GM23248 (cell line): Measurements from ENCODE around the gene CACNA1I. TPM values are rescaled to one million over a fixed set of nuclear protein-coding genes. Genes with fewer than 3 reads are reported as not detected.

Source experiments
- DNase-seq: peaks from one replicate; pipeline ENCODE4 v3.0.0-alpha.2; 2015
- H2AFZ ChIP-seq: fragments of 200-600 bp; sonication (generic); 2 replicates; pipeline ENCODE4 v1.6.1; 2016; ENCODE audit warnings: antibody characterized with exemption
- H3F3A ChIP-seq: fragments of 200-600 bp; sonication (generic); 2 replicates; pipeline ENCODE4 v1.6.1; 2016; ENCODE audit warnings: mild to moderate bottlenecking, antibody characterized with exemption, mixed run types; ENCODE audit not compliant: insufficient read depth
- H3K27ac ChIP-seq: fragments of 200-600 bp; sonication (generic); 2 replicates; pipeline ENCODE4 v1.5.1; 2016; ENCODE audit warnings: mild to moderate bottlenecking
- H3K27me3 ChIP-seq: fragments of 200-600 bp; sonication (generic); replicated peaks from 2 replicates; pipeline ENCODE4 v1.6.1; 2016; ENCODE audit warnings: mild to moderate bottlenecking; ENCODE audit not compliant: insufficient read depth
- H3K36me3 ChIP-seq: fragments of 200-600 bp; sonication (generic); 2 replicates; pipeline ENCODE4 v1.6.1; 2016; ENCODE audit warnings: low read depth, mild to moderate bottlenecking
- H3K4me1 ChIP-seq: fragments of 200-600 bp; sonication (generic); 2 replicates; pipeline ENCODE4 v1.6.1; 2016; ENCODE audit warnings: mild to moderate bottlenecking; ENCODE audit not compliant: insufficient read depth
- H3K4me2 ChIP-seq: fragments of 200-600 bp; sonication (generic); one replicate; pipeline ENCODE4 v1.6.1; 2016; ENCODE audit warnings: mild to moderate bottlenecking; ENCODE audit not compliant: unreplicated experiment
- H3K4me3 ChIP-seq: fragments of 200-600 bp; sonication (generic); 2 replicates; pipeline ENCODE4 v1.5.1; 2016; ENCODE audit warnings: mild to moderate bottlenecking
- H3K79me2 ChIP-seq: fragments of 200-600 bp; sonication (generic); 2 replicates; pipeline ENCODE4 v1.6.1; 2016; ENCODE audit warnings: mild to moderate bottlenecking; ENCODE audit not compliant: insufficient read depth
- H3K9ac ChIP-seq: fragments of 200-600 bp; sonication (generic); 2 replicates; pipeline ENCODE4 v1.6.1; 2016; ENCODE audit warnings: mild to moderate bottlenecking
- H3K9me2 ChIP-seq: fragments of 200-600 bp; sonication (generic); 2 replicates; pipeline ENCODE4 v1.6.1; 2016; ENCODE audit warnings: mixed run types, mild to moderate bottlenecking, moderate library complexity; ENCODE audit not compliant: insufficient read depth
- H3K9me3 ChIP-seq: fragments of 200-600 bp; sonication (generic); one replicate; pipeline ENCODE4 v1.6.1; 2017; ENCODE audit warnings: low read depth
- H4K20me1 ChIP-seq: fragments of 200-600 bp; sonication (generic); 2 replicates; pipeline ENCODE4 v1.6.0; 2016; ENCODE audit not compliant: insufficient read depth
- EZH2 ChIP-seq: fragments of 200-600 bp; sonication (generic); IDR thresholded peaks from 2 replicates; pipeline ENCODE4 v1.6.1; 2018; ENCODE audit warnings: antibody characterized with exemption, mild to moderate bottlenecking; ENCODE audit not compliant: insufficient read depth, poor library complexity, severe bottlenecking
- EZH2phosphoT487 ChIP-seq: fragments of 200-600 bp; sonication (generic); IDR thresholded peaks from 2 replicates; pipeline ENCODE4 v1.6.1; 2018; ENCODE audit warnings: antibody characterized with exemption, moderate library complexity, mild to moderate bottlenecking, low read depth; ENCODE audit not compliant: insufficient read depth
- WGBS, 2 experiments: methylation state at CpG; one replicate each; pipeline ENCODE4 v1.1.6; 2015 to 2017; ENCODE audit warnings: low lambda C conversion rate in 2 of 2, low coverage in 1 of 2; ENCODE audit errors: missing lambda C conversion rate in 2 of 2; 5-methylcytosine and 5-hydroxymethylcytosine counted together
- in situ Hi-C: fragments of 300-500 bp; cut with MboI; formaldehyde crosslinking; loops from 2 replicates; pipeline ENCODE4 v1.15.0; 2020
- polyA plus RNA-seq: library from polyadenylated mRNA; unstranded; fragments of >200 nt; fragmentation: Nextera tagmentation; extraction: Ambion mirVana; gene quantifications from 2 replicates; pipeline ENCODE4 v1.2.1, GENCODE V29; 2016
- total RNA-seq: library from RNA; depleted of rRNA; stranded (reverse); fragments of >200 nt; shearing (Covaris generic); gene quantifications from 2 replicates; pipeline ENCODE4 v1.2.3, GENCODE V29; 2014

CACNA1I gene
- total and polyA plus RNA-seq, 2 experiments from 2014 or later: not detected

DNA sequence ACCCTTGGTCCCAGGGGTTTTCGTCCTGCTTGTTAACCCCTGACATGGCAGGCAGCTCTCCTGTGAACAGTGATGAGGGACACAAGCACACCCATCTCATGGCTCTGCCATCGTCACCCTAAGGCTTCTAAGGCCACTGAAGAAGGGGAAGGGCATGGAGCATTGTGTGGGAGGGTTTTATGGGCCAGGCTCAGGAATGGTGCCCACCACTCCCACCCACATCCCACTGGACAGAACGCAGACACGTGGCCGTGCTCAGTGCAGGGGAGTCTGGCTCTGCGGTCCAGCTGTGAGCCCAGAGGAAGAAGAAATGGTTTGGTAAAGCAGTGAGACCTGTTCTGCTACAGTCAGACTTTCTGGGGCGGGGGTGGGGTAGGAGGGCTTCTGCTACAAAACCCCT is 130.0 kb downstream of the CACNA1I start:
- H3K27me3 ChIP-seq: peaks cover 41% of the 10 kb centered on the region
- H3K27ac ChIP-seq: no peak overlapping the region
- in situ Hi-C loops: no loop called here
- no peak overlapping the region for H3K9ac ChIP-seq
- H3K4me1 ChIP-seq: no peaks in the 10 kb centered on the region
- no peak overlapping the region for H3K4me2 ChIP-seq
- H3K9me2 ChIP-seq: no peaks in the 10 kb centered on the region
- H3F3A ChIP-seq: no peaks in the 10 kb centered on the region
- no peaks in the 10 kb centered on the region for H3K36me3 ChIP-seq
- WGBS, 2 experiments: 21 to 29% methylated on average over 7 of the region's 7 CpGs
- H2AFZ ChIP-seq: no peak overlapping the region
- H4K20me1 ChIP-seq: no peaks in the 10 kb centered on the region
- TF ChIP-seq EZH2: no peak
- no peak for TF ChIP-seq EZH2phosphoT487
- H3K79me2 ChIP-seq: no peaks in the 10 kb centered on the region
- no peak overlapping the region for H3K4me3 ChIP-seq
- H3K9me3 ChIP-seq: no peaks in the 10 kb centered on the region
- no peak for DNase-seq

DNA sequence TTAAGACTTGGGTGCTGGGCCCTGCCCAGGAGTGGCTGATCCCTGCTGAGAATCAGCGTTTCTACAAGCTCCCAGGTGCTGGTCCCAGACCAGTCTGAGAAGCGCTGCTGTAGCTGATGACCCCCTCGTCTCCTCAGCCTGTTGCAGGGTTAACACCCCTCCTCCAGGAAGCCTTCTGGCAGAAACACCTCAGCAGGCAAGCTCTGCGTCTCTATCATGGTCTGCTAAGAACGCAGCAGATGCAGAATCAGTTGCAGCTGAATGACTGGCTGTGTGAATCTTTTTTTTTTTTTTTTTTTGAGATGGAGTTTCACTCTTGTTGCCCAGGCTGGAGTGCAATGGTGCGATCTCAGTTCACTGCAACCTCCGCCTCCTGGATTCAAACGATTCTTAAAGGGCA is 132.5 kb downstream of the CACNA1I start:
- in situ Hi-C loops: no loop called here
- TF ChIP-seq EZH2: no peak

DNA sequence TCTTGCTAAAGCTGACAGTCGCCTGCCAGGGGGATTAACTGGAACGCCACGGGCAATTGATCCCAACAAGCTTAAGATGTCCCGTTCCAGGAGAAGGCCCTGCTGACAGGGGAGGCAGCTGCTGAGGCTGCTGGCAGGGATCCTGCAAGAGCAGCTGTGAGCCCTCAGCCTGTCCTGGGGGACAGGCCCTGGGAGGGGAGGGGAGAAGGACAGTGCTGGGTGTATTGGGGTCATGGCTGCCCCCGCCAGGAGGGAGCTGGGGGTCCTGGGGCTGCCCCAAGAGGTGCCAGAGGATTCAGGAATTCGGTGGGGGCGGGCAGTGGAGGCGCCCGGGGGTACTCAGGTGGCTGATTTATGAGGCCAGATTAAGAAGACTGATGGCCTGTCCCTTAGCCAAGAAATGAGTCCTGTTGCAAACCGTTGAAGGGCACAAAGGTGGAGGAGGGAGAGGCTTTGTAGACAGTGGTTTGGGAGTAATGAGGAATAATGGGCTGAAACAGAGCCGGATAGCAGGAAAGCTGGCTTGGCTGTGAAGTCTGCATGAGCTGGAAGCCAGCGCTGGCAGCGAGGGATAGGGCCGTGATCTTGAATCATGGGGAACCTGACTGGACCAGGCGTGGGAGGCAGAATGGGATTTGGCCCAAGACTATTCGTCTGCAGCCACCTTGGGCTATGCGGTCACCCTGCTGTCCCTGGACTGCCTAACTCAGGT is 133.5 kb downstream of the CACNA1I start:
- H3K27me3 ChIP-seq: peaks cover 27% of the 10 kb centered on the region
- no peaks in the 10 kb centered on the region for H3K4me1 ChIP-seq
- H3K9ac ChIP-seq: no peak overlapping the region
- 22 to 23% methylated on average over 14 to 17 of the region's 17 CpGs for WGBS, 2 experiments
- H2AFZ ChIP-seq: no peak overlapping the region
- peak; percentile 63 for DNase-seq
- H3K4me2 ChIP-seq: no peak overlapping the region
- no peaks in the 10 kb centered on the region for H3K79me2 ChIP-seq
- no peak overlapping the region for H3K27ac ChIP-seq
- no peaks in the 10 kb centered on the region for H3K36me3 ChIP-seq
- TF ChIP-seq EZH2: no peak
- no peak for TF ChIP-seq EZH2phosphoT487
- no peaks in the 10 kb centered on the region for H3K9me2 ChIP-seq
- H4K20me1 ChIP-seq: no peaks in the 10 kb centered on the region
- no peak overlapping the region for H3K4me3 ChIP-seq
- in situ Hi-C loops: no loop called here
- H3F3A ChIP-seq: no peaks in the 10 kb centered on the region
- H3K9me3 ChIP-seq: no peaks in the 10 kb centered on the region

More for the DNA sequence above, 132.5 kb downstream of the CACNA1I start:
- Histone ChIP-seq H3K9me2 (no peaks in the 10 kb centered on the region), H3K27me3 (peaks cover 21% of the 10 kb centered on the region), H3K4me1 (no peaks in the 10 kb centered on the region), H3K4me3 (no peak overlapping the region), H3K79me2 (no peaks in the 10 kb centered on the region), H3K9ac (no peak overlapping the region), H3F3A (no peaks in the 10 kb centered on the region), H3K27ac (no peak overlapping the region), H2AFZ (no peak overlapping the region), H3K9me3 (no peaks in the 10 kb centered on the region), H3K36me3 (no peaks in the 10 kb centered on the region), H3K4me2 (no peak overlapping the region), H4K20me1 (no peaks in the 10 kb centered on the region)
- WGBS, 2 experiments: 34 to 47% methylated on average over 7 to 8 of the region's 8 CpGs
- no peak for DNase-seq

DNA sequence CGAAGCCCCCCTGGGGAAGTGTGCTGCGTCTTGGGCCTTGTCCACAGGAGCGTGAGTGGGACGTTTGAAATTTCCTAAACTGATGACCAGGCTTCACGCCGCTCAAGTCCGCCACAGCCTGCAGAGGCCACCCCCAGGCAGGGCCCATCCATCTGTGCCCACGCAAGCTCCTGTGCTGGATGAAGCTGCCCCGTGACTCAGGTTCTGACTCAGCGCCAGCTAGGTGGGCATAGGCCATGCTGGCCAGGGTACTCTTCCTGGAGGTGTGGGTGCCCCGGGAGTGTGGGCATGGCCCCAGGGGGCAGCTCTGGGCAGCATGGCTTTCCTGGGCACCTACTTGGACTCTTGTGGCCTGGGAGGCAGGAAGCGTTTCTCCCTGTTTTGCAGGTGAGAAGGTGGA is 134.8 kb downstream of the CACNA1I start:
- H3K36me3 ChIP-seq: no peaks in the 10 kb centered on the region
- H3K27ac ChIP-seq: no peak overlapping the region
- H3K9me2 ChIP-seq: no peaks in the 10 kb centered on the region
- H3K9me3 ChIP-seq: no peaks in the 10 kb centered on the region
- DNase-seq: no peak
- 82 to 83% methylated on average over 11 to 12 of the region's 12 CpGs for WGBS, 2 experiments
- H2AFZ ChIP-seq: no peak overlapping the region
- H4K20me1 ChIP-seq: no peaks in the 10 kb centered on the region
- no peak overlapping the region for H3K4me3 ChIP-seq
- H3K27me3 ChIP-seq: peaks cover 40% of the 10 kb centered on the region
- H3K4me2 ChIP-seq: no peak overlapping the region
- no peaks in the 10 kb centered on the region for H3F3A ChIP-seq
- no peaks in the 10 kb centered on the region for H3K79me2 ChIP-seq
- no peak for TF ChIP-seq EZH2
- no peak for TF ChIP-seq EZH2phosphoT487
- no peaks in the 10 kb centered on the region for H3K4me1 ChIP-seq
- H3K9ac ChIP-seq: no peak overlapping the region
- in situ Hi-C loops: no loop called here
